Activated CD8-positive, alpha-beta memory T cell treated with anti-CD3 and anti-CD28 coated beads for 1 hour (primary cell): ENCODE results near the gene FBXW4.
"Not testable (repeated sequence)": the region's sequence is repeated elsewhere in the genome, so short reads cannot be mapped to it uniquely, and the experiment has no call there.

Source experiments
- DNase-seq, 2 donors: peaks; one replicate each; pipeline ENCODE4 v3.0.0-alpha.2; 2020; ENCODE audit warnings: low read depth in 1 of 2; ENCODE audit errors: extremely low read depth in 1 of 2

Gene FBXW4

GRCh38 chr10:101658975-101659374 is 36.0 kb downstream of the FBXW4 start:
- DNase-seq: no peak

- DNase-seq: no peak
These were observed 38.1 kb downstream of the FBXW4 start for GRCh38 chr10:101656890-101657289.

- DNase-seq: no peak
These were observed 39.4 kb downstream of the FBXW4 start for GRCh38 chr10:101655570-101655969.

GRCh38 chr10:101653536-101653935 is 41.4 kb downstream of the FBXW4 start:
- DNase-seq: no peak

- DNase-seq: no peak
These were observed 43.6 kb downstream of the FBXW4 start for GRCh38 chr10:101651336-101651735.

- DNase-seq: no peak
These were observed 44.1 kb downstream of the FBXW4 start for GRCh38 chr10:101650863-101651262.

GRCh38 chr10:101649525-101650085 is 45.4 kb downstream of the FBXW4 start:
- DNase-seq: no peak

- no peak for DNase-seq
These were observed 47.7 kb downstream of the FBXW4 start for GRCh38 chr10:101647255-101647654.

- no peak for DNase-seq
These were observed 48.6 kb downstream of the FBXW4 start for GRCh38 chr10:101646364-101646763.

- DNase-seq: no peak
These were observed 49.3 kb downstream of the FBXW4 start for GRCh38 chr10:101645659-101646058.

- DNase-seq: no peak
These were observed 51.0 kb downstream of the FBXW4 start for GRCh38 chr10:101644002-101644401.

- no peak for DNase-seq
These were observed 51.4 kb downstream of the FBXW4 start for GRCh38 chr10:101643546-101643945.

GRCh38 chr10:101639141-101639900 is 55.6 kb downstream of the FBXW4 start:
- no peak for DNase-seq

- DNase-seq: not testable (repeated sequence)
These were observed 61.5 kb downstream of the FBXW4 start for GRCh38 chr10:101633510-101633909.

GRCh38 chr10:101631821-101632475 is 63.0 kb downstream of the FBXW4 start:
- no peak for DNase-seq

- DNase-seq: no peak
These were observed 64.4 kb downstream of the FBXW4 start for GRCh38 chr10:101630633-101630920.

GRCh38 chr10:101629837-101630632 is 64.9 kb downstream of the FBXW4 start:
- no peak for DNase-seq

GRCh38 chr10:101625821-101626412 is 69.1 kb downstream of the FBXW4 start:
- DNase-seq: no peak

- DNase-seq: no peak
These were observed 70.4 kb downstream of the FBXW4 start for GRCh38 chr10:101624526-101625102.

- no peak for DNase-seq
These were observed 71.4 kb downstream of the FBXW4 start for GRCh38 chr10:101623528-101623927.

GRCh38 chr10:101619983-101620382 is 75.0 kb downstream of the FBXW4 start:
- no peak for DNase-seq
